OCI-LY3 (cell line): ENCODE measurements around the gene CAMTA1.

ENCODE experiments used
- H2AFZ ChIP-seq: fragments of 200-600, 300-600 bp; shearing (Covaris generic); 2 replicates; pipeline ENCODE4 v1.6.0; 2014; ENCODE audit warnings: antibody characterized with exemption, low read depth, low read length
- H3K27ac ChIP-seq: fragments of 200-600, 300-600 bp; sonication (generic); 2 replicates; pipeline ENCODE4 v1.5.1; 2014; ENCODE audit warnings: mild to moderate bottlenecking, low read length, moderate library complexity, mixed read lengths
- H3K27me3 ChIP-seq: fragments of 200-600, 300-600 bp; sonication (generic); 2 replicates; pipeline ENCODE4 v1.6.1; 2014; ENCODE audit warnings: low read depth, low read length, mixed read lengths
- H3K36me3 ChIP-seq: fragments of 200-600, 300-600 bp; sonication (generic); replicated peaks from 2 replicates; pipeline ENCODE3; 2014; ENCODE audit warnings: low read depth, low read length, mixed read lengths
- H3K4me1 ChIP-seq: fragments of 300-600, 200-600 bp; sonication (generic); 2 replicates; pipeline ENCODE4 v1.6.1; 2014; ENCODE audit warnings: low read length, mixed read lengths
- H3K4me2 ChIP-seq: fragments of 200-600, 300-600 bp; sonication (generic); 2 replicates; pipeline ENCODE4 v1.6.1; 2014; ENCODE audit warnings: low read length, mixed read lengths
- H3K4me3 ChIP-seq: fragments of 300-600, 200-600 bp; sonication (generic); 2 replicates; pipeline ENCODE4 v1.5.1; 2014; ENCODE audit warnings: antibody characterized with exemption, mild to moderate bottlenecking, low read length, moderate library complexity
- H3K79me2 ChIP-seq: fragments of 300-600, 200-600 bp; shearing (Covaris generic); 2 replicates; pipeline ENCODE4 v1.6.1; 2014; ENCODE audit warnings: mild to moderate bottlenecking, low read length, mixed read lengths
- H3K9ac ChIP-seq: fragments of 300-600, 200-600 bp; shearing (Covaris generic); 2 replicates; pipeline ENCODE4 v1.6.0; 2014; ENCODE audit warnings: mild to moderate bottlenecking, low read length, moderate library complexity
- H3K9me3 ChIP-seq: fragments of 200-600, 300-600 bp; shearing (Covaris generic); 2 replicates; pipeline ENCODE4 v1.6.1; 2014; ENCODE audit warnings: low read length, mixed read lengths; ENCODE audit not compliant: insufficient read depth
- H4K20me1 ChIP-seq: fragments of 200-600, 300-600 bp; sonication (generic); 2 replicates; pipeline ENCODE4 v1.6.1; 2016; ENCODE audit warnings: low read length, mixed read lengths; ENCODE audit not compliant: insufficient read depth
- CTCF ChIP-seq: fragments of 200-600, 300-600 bp; sonication (generic); IDR thresholded peaks from 2 replicates; pipeline ENCODE4 v1.5.1; 2014; ENCODE audit warnings: antibody characterized with exemption, low read length, low read depth
- EZH2phosphoT487 ChIP-seq: fragments of 200-600 bp; shearing (Covaris generic); IDR thresholded peaks from 2 replicates; pipeline ENCODE4 v1.6.1; 2018; ENCODE audit warnings: antibody characterized with exemption, mixed run types, low read depth

Gene CAMTA1

GRCh38 chr1:7177021-7177420 lies 391.8 kb downstream of the CAMTA1 start:
- Histone ChIP-seq H3K27me3 (0 out of 2 replicates have a peak, but pooled peaks cover 7% of the 10 kb centered on the region), H3K4me3 (no peak overlapping the region), H3K27ac (no peak overlapping the region), H3K9me3 (no peaks in the 10 kb centered on the region), H3K9ac (no peak overlapping the region), H4K20me1 (no peaks in the 10 kb centered on the region), H3K4me1 (no peaks in the 10 kb centered on the region), H3K4me2 (no peak overlapping the region), H3K36me3 (no peaks in the 10 kb centered on the region), H2AFZ (no peak overlapping the region), H3K79me2 (no peaks in the 10 kb centered on the region)
- no peak for TF ChIP-seq CTCF
- TF ChIP-seq EZH2phosphoT487: no peak

- Histone ChIP-seq H4K20me1 (no peaks in the 10 kb centered on the region), H3K27me3 (0 out of 2 replicates have a peak, but pooled peaks cover 7% of the 10 kb centered on the region), H3K79me2 (no peaks in the 10 kb centered on the region), H3K9me3 (no peaks in the 10 kb centered on the region), H3K4me1 (no peaks in the 10 kb centered on the region), H3K27ac (no peak overlapping the region), H3K4me3 (no peak overlapping the region), H2AFZ (no peak overlapping the region), H3K36me3 (no peaks in the 10 kb centered on the region), H3K9ac (no peak overlapping the region), H3K4me2 (no peak overlapping the region)
- no peak for TF ChIP-seq EZH2phosphoT487
- no peak for TF ChIP-seq CTCF
Measured at GRCh38 chr1:7177438-7178146, 392.3 kb downstream of the CAMTA1 start.

- no peaks in the 10 kb centered on the region for H3K9me3 ChIP-seq
- H3K36me3 ChIP-seq: no peaks in the 10 kb centered on the region
- H3K4me2 ChIP-seq: no peak overlapping the region
- TF ChIP-seq EZH2phosphoT487 (no peak), CTCF (no peak)
- no peaks in the 10 kb centered on the region for H3K4me1 ChIP-seq
- no peaks in the 10 kb centered on the region for H4K20me1 ChIP-seq
- H3K79me2 ChIP-seq: no peaks in the 10 kb centered on the region
- no peak overlapping the region for H3K9ac ChIP-seq
- no peak overlapping the region for H2AFZ ChIP-seq
- H3K27me3 ChIP-seq: 0 out of 2 replicates have a peak, but pooled peaks cover 7% of the 10 kb centered on the region
- H3K27ac ChIP-seq: no peak overlapping the region
- no peak overlapping the region for H3K4me3 ChIP-seq
Measured at GRCh38 chr1:7178336-7178735, 393.1 kb downstream of the CAMTA1 start.

GRCh38 chr1:7178741-7179140 lies 393.5 kb downstream of the CAMTA1 start:
- Histone ChIP-seq H3K79me2 (no peaks in the 10 kb centered on the region), H3K36me3 (no peaks in the 10 kb centered on the region), H3K4me3 (no peak overlapping the region), H3K9me3 (no peaks in the 10 kb centered on the region), H3K27ac (no peak overlapping the region), H3K9ac (no peak overlapping the region), H3K4me1 (no peaks in the 10 kb centered on the region), H2AFZ (no peak overlapping the region), H4K20me1 (no peaks in the 10 kb centered on the region), H3K4me2 (no peak overlapping the region), H3K27me3 (0 out of 2 replicates have a peak, but pooled peaks cover 7% of the 10 kb centered on the region)
- TF ChIP-seq EZH2phosphoT487: no peak
